GM12891 (cell line): ENCODE data around the gene ARSB.

Source experiments
- POLR2A ChIP-seq: IDR thresholded peaks from 2 replicates; pipeline ENCODE4 v1.6.1; 2011; ENCODE audit warnings: low read depth, low read length, control low read depth
- POLR2AphosphoS5 ChIP-seq: IDR thresholded peaks from 2 replicates; pipeline ENCODE4 v1.6.1; 2011; ENCODE audit warnings: low read depth, low read length, control low read depth
- TAF1 ChIP-seq: IDR thresholded peaks from 2 replicates; pipeline ENCODE4 v1.6.1; 2011; ENCODE audit warnings: low read depth, low read length, control low read depth

GRCh38 chr5:78791501-78792100 is 193.5 kb downstream of the ARSB start:
- no peak for TF ChIP-seq POLR2A
- no peak for TF ChIP-seq POLR2AphosphoS5
- TF ChIP-seq TAF1, result no peak
